Bone marrow (tissue), 2 donors: ENCODE data around the gene SAV1.

Experiments used
- DNase-seq, 2 donors: peaks; one replicate each; lab custom pipeline; 2025; lab: John Stamatoyannopoulos, UW

Gene SAV1

GRCh38 chr14:50607181-50607580 lies 60.9 kb downstream of the SAV1 start:
- DNase-seq: no peak

GRCh38 chr14:50606468-50606867 lies 61.6 kb downstream of the SAV1 start:
- no peak for DNase-seq

- no peak for DNase-seq
These were observed 62.3 kb downstream of the SAV1 start for GRCh38 chr14:50605766-50606165.

- no peak for DNase-seq
These were observed 64.5 kb downstream of the SAV1 start for GRCh38 chr14:50603565-50603964.

- no peak for DNase-seq
These were observed 66.1 kb downstream of the SAV1 start for GRCh38 chr14:50602035-50602434.

GRCh38 chr14:50601394-50601793 lies 66.7 kb downstream of the SAV1 start:
- no peak for DNase-seq

GRCh38 chr14:50600849-50601248 lies 67.3 kb downstream of the SAV1 start:
- DNase-seq: no peak

- DNase-seq: peak in 1 of 2 donors; percentile 10
These were observed 68.2 kb downstream of the SAV1 start for GRCh38 chr14:50599700-50600444.

- no peak for DNase-seq
These were observed 69.3 kb downstream of the SAV1 start for GRCh38 chr14:50598765-50599164.

GRCh38 chr14:50594577-50595316 lies 73.4 kb downstream of the SAV1 start:
- DNase-seq: no peak

- DNase-seq: no peak
These were observed 77.6 kb downstream of the SAV1 start for GRCh38 chr14:50590464-50590863.
